ENCODE results near the gene KCNJ4.

The KCNJ4 gene

GRCh38 chr22:38453066-38453672 is 1.8 kb downstream of the KCNJ4 start:
- TF ChIP-seq CTCF (IDR thresholded peaks at IDR 0.05; ENCODE audit: control insufficient read depth, insufficient read depth, low read depth, low read length, missing control alignments): no peak
- DNase-seq (ENCODE audit: low read depth): no peak
- H3K4me3 ChIP-seq (ENCODE audit: control insufficient read depth, low read depth, low read length): no peak overlapping the region

DNA sequence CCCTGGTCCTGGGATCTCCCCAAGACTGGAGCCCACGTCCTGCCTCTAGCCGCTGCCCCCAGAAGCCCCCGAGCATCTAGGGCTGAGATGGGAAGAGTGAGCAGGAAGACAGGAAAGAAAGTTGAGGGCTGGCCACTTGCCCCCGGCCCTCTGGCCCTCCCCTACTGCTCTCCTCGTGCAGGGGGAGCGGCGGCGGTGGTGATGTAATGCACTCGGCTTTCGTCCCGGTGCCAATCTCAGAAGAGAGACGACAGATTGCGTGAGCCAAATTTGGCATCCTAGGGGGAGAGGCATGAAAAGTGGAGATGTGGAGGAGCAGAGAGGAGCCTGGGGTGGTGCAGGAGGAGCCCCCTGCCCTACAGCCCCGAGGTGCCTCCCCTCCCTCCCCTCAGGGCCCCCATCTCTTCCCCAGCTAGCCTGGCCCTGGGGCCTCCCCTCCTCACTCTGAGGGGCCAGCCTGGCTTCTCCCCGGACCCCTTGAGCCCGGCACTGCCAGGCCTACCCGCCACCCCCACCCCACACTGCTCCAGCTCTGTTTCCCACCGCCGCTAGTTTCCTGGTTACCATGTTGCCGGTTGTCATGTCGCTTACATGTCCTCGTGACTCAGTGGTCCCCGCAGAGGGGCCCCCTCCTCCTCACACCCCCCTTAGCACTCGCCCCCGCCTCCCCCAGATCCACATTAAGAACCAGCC is 2.5 kb downstream of the KCNJ4 start:
- no peak for TF ChIP-seq CTCF (IDR thresholded peaks at IDR 0.05; ENCODE audit: control insufficient read depth, insufficient read depth, low read depth, low read length, missing control alignments)
- DNase-seq (ENCODE audit: low read depth): no peak
- no peak overlapping the region for H3K4me3 ChIP-seq (ENCODE audit: control insufficient read depth, low read depth, low read length)

DNA sequence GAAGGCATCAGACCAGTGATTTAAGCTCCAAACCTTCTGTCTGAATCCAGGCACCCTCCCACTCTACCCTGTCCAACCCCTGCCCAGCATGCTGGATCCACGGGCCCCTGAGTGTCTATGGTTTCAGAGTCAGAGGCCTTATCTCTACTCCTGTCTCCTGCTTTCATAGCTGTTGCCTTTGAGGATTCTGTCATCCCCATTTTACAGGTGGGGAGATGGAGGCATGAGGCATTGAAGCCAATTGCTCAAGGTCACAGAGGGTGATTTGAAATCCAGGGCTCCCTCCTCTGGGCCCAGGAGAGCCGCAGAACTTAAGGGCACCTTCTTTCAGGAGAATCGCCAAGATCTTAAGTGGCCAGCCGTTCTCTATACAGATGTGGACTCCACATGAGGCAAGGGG is 3.1 kb downstream of the KCNJ4 start:
- no peak for DNase-seq (ENCODE audit: low read depth)
- TF ChIP-seq CTCF (IDR thresholded peaks at IDR 0.05; ENCODE audit: control insufficient read depth, insufficient read depth, low read depth, low read length, missing control alignments): no peak
- no peak overlapping the region for H3K4me3 ChIP-seq (ENCODE audit: control insufficient read depth, low read depth, low read length)

- no peak for DNase-seq (ENCODE audit: low read depth)
- TF ChIP-seq CTCF (IDR thresholded peaks at IDR 0.05; ENCODE audit: control insufficient read depth, insufficient read depth, low read depth, low read length, missing control alignments): no peak
- no peak overlapping the region for H3K4me3 ChIP-seq (ENCODE audit: control insufficient read depth, low read depth, low read length)
Observed at GRCh38 chr22:38451404-38451803, 3.6 kb downstream of the KCNJ4 start.

DNA sequence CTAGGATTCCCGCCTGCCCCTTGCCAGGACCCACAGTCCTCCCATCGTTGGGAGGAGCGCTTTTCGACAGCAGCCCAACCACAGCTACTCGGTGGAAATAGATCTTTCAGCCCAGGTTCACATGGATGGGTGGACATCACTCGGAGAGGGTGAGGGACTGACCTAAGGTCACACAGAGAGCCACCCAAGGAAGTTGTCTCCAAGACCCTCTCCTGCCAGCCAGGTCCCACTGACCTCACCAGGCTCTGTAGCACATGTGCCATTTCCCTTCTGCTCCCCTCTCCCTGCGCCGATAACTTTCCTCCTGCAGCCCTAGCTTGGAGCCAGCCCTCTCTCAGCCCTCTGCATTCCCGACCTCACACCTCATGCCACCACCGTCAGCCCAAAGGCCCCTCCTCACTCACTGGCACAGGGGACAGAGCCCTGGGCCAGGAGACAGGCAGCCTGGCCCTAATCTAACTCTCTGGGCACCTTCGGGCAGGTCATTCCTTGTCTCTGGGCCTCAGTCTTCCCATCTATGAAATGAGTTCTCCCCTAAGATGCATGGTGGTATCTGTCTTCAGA is 4.7 kb downstream of the KCNJ4 start:
- no peak for TF ChIP-seq CTCF (IDR thresholded peaks at IDR 0.05; ENCODE audit: control insufficient read depth, insufficient read depth, low read depth, low read length, missing control alignments)
- DNase-seq (ENCODE audit: low read depth): no peak
- H3K4me3 ChIP-seq (ENCODE audit: control insufficient read depth, low read depth, low read length): no peak overlapping the region

- DNase-seq (ENCODE audit: low read depth): no peak
- H3K4me3 ChIP-seq (ENCODE audit: control insufficient read depth, low read depth, low read length): no peak overlapping the region
- TF ChIP-seq CTCF (IDR thresholded peaks at IDR 0.05; ENCODE audit: control insufficient read depth, insufficient read depth, low read depth, low read length, missing control alignments): no peak
Observed at GRCh38 chr22:38449776-38450175, 5.2 kb downstream of the KCNJ4 start.
